Colon (tissue), 2 donors: ENCODE data around the gene MEGF9.
"Not testable (repeated sequence)": the region's sequence is repeated elsewhere in the genome, so short reads cannot be mapped to it uniquely, and the experiment has no call there.

Source experiments
- FAIRE-seq: peaks from 2 replicates; lab custom pipeline; 2012; peaks lifted over from hg19 to GRCh38; lab: Jason Lieb, UNC
- donor health status: control.
- donor health status: control.

MEGF9 gene

DNA sequence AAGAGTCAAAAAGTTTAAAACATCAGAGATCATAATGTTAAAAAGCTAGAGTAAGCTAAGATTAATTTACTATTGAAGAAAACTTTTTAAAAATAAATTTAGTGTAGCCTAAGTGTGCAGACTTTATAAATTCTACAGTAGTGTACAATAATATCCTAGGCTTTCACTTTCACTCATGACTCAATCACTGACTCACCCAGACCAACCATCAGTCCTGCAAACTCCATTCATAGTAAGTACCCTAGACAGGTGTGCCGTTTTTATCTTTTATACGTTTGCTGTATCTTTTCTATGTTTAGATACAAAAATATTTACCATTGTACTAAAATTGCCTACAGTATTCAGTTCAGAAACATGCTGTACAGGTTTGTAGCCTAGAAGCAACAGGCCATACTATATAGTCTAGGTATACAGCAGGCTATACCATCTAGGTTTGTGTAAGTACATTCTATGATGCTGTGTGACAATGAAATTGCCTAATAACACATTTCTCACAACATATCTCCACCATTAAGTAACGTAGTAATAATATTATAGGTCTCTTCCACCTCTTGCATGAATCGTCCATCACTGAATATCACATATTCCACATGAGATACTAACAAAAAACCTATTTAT is 59.2 kb downstream of the MEGF9 start:
- no peak for FAIRE-seq

DNA sequence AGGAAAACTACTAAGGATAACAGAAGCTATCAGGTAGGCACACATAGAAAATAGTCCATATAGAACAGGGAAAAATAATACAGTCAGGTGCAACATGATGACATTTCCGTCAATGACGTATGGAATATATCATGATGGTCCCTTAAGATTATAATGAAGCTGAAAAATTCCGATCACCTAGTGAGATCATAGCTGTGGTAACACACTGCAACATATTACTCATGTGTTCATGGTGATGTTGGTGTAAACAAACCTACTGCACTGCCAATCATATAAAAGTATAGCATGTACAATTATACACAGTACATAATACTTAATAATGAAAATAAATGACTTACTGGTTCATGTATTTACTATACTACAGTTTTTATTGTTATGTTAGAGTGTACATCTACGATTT is 60.0 kb downstream of the MEGF9 start:
- FAIRE-seq, result no peak

DNA sequence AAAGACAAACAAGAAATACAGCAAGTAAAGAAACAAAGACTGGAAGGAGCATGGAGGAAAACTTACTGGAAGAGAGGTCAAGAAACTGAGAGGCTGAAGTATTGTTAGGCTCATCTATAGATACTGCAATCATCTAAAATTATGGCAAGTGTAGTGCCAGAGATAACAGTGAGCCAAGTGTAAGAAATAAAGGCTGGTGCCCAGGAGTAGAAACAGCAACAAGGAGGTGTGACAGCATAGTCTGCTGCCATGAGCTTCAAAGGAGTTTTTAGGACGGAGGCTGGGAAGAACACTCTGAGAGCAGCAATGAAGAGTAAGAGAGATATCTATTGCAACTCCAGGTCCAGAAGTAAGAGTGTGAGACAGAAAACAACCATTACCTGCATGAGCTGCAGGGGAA is 60.5 kb downstream of the MEGF9 start:
- FAIRE-seq, result no peak

DNA sequence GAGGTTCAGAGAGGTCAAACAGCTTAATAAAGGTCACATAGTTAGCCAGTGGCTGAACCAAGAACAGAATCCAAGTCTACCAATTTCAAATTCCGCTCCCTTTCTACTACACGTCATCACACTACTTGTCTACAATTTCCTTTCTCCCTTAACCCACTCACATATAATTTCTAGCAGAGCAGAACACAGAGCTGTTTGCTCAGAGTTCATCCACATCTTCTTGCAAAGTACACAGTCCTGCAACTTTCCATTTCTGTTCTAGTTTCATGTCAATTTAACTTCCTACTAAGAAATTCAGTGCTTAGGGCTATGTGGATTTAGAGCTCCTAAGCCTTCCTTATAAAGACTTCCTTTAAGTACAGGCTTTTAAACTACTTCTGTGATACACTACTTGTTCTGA is 61.3 kb downstream of the MEGF9 start:
- no peak for FAIRE-seq

DNA sequence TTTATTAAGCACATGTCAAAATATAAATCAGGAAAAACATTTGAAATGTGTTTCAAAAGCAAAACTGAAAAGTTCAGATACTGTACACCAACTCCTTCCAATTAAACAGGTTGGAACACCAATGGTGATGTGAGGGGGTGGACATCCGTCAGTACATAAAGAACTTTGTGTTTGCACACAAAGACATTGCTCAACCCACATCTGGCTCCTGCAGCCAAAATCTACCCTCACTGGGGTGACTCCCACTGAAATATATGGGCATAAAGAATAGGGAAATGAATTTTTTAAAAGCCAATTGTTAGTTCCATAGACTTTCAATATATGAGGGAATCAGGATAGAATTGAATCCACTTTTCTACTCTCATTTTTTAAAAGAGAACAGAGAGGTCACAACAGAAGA is 63.9 kb downstream of the MEGF9 start:
- no peak for FAIRE-seq

DNA sequence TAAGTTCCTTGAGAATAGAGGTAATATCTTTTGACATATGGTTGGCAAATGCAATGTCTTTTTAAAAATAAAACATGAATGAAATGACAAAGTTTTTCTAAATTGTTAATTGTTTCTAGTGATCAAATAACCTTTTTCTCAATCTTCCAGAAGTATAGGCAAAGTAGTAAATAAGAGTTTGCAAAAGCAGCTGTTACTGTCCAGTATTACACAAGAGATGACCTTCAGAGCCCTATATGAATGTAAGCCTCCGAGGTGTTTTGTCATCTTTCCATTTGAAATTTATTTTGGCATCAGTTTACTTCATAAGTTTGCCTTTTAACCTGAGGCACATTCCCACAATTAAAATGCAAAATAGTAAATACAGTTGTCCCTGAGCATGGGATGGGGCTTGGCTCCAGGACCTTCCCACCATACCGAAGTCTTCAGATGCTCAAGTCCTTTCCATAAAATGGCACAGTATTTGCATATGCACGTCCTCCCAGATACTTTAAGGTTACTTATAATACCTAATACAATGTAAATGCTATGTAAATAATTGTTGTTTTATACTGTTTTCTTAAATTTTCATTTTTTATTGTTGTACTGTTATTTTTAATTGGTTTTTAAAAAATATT is 65.6 kb downstream of the MEGF9 start:
- no peak for FAIRE-seq

DNA sequence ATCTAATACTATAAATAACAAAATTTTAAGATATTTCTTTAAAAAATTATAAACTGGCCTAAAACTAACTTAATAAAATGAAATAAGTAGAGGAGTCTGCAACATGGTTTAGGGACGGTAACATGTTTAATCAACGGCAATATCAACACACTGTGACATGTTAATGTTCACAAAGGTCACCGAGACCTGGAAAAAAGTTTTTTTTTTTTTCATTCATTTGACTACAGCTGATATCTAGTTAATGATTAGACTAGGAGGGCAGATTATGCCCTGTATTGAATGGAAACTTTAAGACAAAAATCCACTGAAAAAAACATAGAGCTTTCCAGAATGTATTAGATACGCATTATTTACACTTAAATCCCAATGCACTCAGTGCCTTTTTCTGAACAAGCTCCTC is 67.3 kb downstream of the MEGF9 start:
- no peak for FAIRE-seq

DNA sequence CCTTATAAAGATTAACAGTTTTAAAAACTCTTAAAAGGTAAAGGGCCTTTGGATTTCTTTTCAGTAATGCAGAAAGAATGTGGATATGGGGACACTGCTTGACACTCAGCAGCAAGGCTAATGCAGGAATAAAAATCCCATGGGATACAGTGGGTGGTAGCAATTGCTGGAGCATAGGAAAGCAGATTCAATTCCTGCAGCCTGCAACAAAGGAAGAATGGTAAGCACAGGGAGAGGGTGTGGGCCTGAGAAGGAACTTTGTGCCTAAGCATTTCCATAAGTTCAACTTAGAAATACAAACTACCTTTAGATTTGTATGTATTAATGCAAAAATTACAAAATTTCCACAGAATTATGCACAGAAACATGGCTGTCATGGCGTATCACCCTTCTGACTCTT is 68.5 kb downstream of the MEGF9 start:
- no peak for FAIRE-seq

DNA sequence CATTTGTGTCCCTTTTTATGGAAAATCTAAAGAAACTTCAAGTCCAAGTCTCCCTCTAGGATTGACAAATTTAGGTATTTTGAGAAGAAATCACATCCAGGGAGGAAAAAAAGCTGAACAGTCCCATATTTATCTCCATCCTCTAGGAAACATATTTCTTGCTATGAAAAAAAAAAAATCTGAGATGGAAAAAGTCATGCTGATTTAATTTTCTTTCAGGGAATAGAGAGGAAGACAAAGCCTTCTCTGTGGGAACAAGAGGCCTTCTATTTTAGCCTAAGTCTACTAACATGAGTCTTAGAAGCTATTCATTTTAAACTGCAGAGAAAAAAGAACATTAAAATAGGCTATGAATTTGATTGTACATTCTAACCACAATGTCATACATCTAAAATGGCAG is 71.2 kb downstream of the MEGF9 start:
- no peak for FAIRE-seq

DNA sequence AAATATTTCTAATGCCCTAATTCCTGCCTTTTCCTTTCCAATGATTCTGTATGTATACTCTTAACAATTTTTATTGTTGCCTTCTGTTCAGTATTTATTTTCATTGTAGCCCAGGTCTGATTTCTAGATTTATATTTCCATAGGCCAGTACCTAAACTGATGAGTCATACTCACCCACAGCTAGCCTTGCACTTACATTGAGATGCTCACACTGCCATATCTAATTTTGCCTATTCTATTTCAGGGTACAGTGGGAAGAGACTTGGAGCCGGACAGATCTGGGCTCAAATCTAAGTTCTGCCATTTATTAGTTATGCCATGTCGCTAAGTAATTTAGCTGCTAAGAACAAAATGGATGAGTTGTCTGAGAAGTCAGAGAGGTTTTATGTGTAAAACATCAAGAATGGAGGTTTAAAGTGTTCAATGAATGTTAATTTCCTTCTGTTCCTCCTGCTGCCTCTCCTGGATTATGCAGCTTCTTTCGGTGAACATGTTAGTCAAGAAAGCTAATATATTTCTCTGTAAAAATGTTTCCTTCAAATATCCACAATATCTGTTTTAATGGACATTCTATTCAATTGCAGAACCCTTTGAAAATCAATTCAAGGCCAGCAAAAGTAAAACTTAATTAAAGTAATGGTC is 72.0 kb downstream of the MEGF9 start:
- FAIRE-seq, result no peak

DNA sequence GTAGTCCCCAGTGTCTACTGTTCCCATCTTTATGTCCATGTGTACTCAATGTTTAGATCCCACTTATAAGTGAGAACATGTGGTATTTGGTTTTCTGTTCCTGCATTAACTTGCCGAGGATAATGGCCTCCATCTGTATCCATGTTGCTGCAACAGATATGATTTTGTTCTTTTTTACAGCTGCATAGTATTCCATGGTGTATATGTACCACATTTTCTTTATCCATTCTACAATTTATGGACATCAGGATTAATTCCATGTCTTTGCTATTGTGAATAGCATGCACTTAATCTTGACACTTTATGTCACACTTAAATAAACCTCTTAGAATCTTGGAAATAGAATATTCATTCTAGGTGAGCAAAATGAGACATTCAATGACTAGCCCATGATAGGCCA is 73.4 kb downstream of the MEGF9 start:
- FAIRE-seq, result not testable (repeated sequence)

DNA sequence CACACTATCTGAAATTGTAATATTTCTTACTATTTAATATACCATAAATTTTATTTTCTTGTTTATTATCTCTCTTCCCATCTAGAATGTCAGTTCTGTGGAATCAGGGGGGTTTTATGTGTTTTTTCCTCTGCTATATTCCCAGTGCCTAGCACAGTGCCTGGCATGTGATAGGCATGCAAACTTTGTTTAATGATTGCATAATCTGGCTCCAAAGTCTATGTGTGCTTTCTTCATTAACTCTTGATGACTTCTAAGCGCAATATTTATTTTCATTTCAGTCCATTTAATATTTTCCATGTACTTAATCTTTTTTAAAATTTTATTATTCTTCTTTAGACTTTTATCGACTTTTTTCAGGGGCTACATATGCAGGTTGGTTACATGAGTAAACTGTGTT is 73.9 kb downstream of the MEGF9 start:
- no peak for FAIRE-seq

DNA sequence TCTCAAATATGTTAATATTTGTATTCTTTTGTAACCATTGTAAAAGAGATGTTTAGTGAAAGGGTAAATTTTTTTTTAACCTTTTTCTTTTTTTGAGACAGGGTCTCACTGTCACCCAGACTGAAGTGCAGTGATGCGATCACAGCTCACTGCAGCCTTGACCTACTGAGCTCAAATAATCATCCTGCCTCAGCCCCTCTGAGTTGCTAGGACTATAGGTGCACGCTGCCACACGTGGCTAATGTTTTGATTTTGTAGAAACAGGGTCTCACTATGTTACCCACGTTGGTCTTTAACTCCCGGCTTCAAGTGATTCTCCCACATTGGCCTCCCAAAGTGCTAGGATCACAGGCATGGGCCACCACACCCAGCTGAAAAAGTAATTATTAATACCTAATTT is 76.4 kb downstream of the MEGF9 start:
- FAIRE-seq, result no peak

DNA sequence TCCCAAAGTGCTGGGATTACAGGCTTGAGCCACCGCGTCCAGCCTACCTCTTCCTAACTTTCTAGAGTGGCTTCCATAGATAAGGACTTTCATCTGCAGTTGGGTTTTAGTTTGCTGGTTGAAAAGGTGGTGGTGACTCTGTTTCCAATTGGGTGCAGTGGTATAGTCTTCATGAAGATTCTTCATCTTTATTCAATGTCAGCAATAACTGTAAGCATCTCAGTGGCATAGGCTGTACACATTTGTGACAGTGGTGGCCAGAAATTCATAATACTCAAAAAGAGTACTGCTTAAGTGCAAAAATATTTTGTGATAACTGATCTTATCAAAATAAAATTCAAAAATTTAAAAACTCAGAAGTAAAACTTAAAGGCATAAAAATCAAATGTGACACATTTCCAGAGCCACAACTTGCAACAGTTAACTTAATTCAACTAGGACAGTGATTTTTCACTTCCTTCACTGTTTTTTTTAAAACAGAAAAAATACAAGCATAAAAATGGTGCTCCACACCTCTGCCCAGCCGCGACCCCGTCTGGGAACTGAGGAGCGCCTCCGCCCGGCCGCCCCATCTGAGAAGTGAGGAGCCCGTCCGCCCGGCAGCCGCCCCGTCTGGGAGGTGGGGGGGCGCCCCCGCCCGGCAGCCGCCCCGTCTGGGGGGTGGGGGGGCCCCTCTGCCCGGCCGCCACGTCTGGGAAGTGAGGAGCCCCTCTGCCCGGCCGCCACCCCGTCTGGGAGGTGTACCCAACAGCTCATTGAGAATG is 77.9 kb downstream of the MEGF9 start:
- no peak for FAIRE-seq

DNA sequence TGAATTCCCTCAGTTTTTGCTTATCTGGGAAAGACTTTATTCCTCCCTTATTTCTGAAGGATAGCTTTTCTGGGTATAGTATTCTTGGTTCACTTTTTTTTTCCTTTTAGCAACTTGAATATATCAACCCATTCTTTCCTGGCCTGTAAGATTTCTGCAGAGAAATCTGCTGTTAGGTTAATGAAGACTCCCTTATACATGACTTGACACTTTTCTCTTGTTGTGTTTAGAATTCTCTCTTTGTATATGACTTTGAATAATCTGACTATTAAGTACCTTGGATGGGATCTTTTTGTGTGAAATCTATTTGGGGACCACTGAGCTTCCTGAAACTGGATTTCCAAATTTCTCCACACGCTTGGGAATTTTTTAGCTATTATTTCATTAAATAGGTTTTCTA is 79.3 kb downstream of the MEGF9 start:
- no peak for FAIRE-seq

DNA sequence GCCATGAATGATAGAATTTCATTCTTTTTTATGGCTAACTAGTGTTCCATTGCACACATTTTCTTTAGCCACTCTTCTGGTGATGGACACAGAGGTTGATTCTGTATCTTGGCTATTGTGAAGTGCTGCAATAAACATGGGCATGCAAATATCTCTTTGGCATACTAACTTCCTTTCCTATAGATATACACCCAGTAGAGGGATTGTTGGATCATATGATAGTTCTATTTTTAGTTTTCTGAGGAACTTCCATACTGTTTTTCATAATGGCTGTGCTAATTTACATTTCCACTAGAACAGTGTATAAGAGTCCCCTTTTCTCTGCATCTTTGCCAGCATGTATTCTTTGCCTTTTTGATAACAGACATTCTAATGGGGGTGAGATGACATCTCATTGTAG is 83.9 kb downstream of the MEGF9 start:
- FAIRE-seq, result no peak

DNA sequence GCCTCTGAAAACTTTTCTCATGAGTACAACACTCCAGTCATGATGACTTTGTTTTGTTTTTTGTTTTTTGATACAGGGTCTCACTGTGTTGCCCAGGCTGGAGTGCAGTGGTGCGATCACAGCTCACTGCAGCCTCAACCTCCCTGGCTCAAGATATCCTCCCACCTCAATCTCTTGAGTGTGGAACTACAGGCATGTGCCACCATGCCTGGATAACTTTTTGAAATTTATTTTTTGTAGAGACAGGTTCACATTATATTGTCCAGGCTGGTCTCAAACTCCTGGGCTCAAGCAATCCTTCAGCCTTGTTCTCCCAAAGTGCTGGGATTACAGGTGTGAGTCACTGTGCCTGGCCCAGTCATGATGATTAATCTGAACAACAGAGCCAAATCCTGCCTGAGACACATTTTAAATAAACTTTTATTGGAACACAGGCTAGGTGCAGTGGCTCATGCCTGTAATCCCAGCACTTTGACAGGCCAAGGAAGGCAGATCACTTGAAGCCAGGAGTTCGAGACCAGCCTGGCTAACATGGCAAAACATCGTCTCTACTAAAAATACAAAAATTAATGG is 85.3 kb downstream of the MEGF9 start:
- FAIRE-seq, result not testable (repeated sequence)

DNA sequence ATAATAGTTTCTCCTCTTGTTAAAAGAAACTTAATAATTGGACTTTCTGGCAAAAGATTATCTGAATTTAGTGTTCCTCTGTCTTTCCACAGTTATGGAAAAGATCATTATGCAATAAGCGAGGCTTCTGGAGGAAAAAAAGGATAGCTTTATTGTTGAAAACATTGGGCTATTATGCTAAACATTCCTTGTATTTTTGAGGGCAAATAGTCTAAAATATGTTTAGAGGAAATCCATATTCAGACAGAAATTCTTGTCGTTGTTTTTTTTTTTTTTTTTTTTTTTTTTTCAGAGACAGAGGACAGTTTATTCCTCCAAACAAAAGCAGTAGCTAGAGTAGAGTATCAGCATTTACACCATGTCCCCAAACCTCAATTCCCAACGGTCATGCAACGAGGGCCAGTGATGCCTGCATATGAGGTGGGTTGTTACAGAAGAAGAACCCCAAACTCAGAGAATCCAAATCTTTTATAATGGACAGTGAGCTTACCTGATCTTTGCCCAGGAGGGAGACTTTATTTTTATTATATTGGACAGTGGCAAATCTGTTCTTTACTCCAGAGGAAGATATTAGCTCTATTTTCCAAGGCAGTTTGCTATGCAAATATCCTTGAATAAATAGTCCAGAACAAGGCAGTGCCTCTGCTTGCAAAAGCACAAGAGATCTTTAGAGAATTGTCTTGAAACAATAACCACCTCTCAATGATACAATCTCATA is 85.9 kb downstream of the MEGF9 start:
- no peak for FAIRE-seq

DNA sequence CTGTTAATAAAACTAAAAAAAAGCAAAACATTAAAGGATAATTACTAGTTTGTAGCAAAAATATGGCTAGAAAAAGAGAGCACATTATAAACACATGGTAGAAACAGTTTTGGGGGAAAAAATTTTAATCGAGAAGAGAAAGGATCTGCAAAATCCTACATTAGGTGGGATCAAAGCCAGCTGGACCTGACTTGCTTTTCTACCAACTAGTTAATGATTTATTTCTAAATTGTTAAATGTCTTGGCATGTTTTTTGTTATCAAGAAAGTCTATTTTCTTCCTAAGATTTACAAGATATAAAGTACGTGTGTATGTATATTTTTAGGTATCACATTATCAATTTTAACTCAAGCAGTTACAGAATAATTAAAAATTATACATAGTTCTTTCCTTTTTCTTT is 87.2 kb downstream of the MEGF9 start:
- no peak for FAIRE-seq

DNA sequence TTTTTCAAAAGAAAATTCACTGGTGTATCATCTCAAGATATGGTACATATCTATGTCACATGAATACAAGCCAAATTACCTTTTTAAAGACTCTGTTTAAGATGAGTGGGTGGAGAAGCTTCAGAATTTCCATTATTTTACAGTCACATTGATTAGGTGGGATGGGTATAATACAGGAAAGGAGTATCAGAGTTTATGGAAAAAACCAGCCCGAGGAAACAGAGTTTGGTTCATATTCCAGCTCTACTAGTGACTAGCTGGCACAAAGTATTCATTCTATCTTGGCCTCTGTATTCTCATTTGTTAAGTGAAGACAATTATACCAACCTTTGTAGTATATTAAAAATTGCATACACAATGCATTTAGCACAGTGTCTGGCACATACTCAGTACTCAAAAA is 87.8 kb downstream of the MEGF9 start:
- FAIRE-seq, result no peak

DNA sequence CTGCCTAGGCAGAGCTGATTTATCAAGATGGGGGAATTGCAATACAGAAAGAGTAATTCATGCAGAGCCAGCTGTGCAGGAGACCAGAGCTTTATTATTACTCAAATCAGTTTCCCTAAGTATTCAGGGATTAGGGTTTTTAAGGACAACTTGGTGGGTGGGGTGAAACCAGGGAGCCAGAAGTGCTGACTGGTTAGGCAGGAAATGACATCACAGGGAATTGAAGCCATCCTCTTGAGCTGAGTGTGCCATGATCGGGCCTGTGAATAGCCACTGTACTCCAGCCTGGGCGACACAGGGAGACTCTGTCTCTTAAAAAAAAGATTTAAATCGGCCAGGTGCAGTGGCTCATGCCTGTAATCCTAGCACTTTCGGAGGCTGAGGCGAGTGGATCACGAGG is 89.0 kb downstream of the MEGF9 start:
- FAIRE-seq, result no peak

DNA sequence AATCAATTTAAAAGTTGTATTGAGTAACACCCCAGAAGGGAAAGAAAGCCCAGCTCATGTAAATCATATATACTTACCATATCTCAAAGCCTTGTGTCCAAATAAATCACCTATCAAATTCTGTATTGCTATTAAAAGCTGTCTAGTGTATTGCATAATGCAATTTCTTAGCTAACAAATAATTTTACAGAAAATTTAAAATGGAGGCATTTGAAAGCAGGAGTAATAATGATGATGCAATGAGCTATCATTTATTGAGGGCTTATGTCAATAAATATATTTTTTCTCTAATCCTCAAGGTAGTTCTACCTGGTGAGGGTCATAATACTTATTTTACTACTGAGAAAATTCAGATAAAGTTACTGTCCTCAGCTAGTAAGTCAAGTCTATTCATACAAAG is 91.5 kb downstream of the MEGF9 start:
- no peak for FAIRE-seq
